HG03354 (cell line): ENCODE measurements around the gene CT47B1.
"Not testable (repeated sequence)": the region's sequence is repeated elsewhere in the genome, so short reads cannot be mapped to it uniquely, and the experiment has no call there.

Experiments
- ATAC-seq: cut with Tn5 transposase; IDR thresholded peaks from one replicate; pipeline ENCODE4 v1.9.1; 2021; ENCODE audit warnings: mild to moderate bottlenecking; ENCODE audit not compliant: unreplicated experiment, poor library complexity, severe bottlenecking

The CT47B1 gene

DNA sequence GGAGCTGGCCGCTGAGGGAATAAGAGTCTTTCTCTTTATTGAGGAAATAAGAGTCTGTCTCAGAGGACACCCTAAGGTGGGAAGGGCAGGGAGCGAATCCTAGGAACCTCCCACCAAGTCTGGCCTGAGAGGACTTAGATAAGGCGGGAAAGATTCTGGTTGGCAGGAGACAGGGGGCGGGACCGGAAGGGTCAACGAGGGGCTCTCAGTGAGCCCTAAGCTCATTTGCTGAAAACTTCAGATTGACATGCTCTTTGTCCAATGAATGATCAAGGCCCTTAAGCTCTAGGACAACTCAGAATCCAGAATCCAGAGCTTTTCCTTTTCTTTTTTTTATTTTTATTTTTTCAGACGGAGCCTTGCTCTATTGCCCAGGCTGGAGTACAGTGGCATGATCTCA lies at the start of gene CT47B1:
TSS of gene CT47B1 (minus strand) at position 101 of the 400 bp plus-strand sequence. CDS start 196 bp downstream, outside the sequence.
- not testable (repeated sequence) for ATAC-seq

DNA sequence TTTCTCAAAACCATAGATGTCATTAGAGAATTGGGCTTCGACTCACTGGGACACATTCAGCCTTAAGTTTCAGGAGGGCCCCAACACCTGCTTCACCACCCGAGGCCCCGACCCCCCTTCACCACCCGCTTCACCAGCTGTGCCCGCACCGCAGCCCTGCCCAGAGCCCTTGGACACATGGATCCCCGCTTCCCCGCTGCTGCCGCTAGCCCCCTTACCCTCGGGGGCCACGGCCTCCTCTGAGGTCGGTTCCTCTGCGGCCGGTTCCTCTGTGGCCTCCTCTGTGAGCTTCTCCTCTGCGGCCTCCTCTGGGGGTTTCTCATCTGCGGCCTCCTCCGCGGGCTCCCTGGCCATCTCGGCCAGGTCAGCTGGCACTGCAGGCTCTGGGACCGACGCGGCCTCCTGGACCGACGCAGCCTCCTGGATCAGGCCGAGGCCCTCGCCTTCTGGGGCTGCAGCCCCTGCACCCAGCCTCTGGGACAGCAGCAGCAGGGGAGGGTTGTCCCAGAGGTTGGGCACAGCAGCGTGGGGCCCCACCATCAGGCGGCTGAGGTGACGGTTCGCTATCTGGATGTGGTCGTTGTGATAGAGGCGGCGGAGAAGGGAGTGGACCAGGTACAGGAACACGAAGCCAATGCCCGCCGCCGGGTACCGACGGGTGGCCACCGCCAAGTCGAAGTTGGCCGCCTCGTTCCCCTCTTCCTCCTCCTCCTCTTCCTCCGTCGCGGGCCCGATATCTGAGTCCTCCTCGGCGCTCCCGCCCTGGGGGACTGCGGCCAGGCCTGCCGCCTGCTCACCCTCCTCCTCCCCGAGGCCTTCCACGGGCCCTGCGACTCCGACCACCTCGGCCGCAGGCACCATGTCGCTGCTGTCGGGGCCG lies 748 bp downstream of the CT47B1 start:
- no peak for ATAC-seq

DNA sequence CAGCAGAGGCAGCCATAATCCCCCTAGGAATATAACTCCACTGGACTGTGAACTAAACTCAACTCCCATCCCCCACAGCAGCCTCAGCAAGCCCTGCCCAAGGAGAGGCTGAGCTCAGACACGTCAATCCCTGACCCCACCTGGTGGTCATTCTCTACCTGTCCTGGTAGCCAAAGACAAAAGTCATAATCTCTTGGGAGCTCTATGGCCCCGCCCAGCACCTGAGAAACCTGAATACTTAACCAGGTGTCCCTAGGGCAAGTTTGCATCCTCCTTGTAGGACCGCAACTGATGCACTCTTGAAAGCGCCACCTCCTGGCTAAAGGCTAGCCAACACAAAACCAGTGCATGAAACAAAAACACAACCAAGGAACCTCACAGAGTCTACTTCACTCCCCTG lies 18.4 kb downstream of the CT47B1 start:
- no peak for ATAC-seq

DNA sequence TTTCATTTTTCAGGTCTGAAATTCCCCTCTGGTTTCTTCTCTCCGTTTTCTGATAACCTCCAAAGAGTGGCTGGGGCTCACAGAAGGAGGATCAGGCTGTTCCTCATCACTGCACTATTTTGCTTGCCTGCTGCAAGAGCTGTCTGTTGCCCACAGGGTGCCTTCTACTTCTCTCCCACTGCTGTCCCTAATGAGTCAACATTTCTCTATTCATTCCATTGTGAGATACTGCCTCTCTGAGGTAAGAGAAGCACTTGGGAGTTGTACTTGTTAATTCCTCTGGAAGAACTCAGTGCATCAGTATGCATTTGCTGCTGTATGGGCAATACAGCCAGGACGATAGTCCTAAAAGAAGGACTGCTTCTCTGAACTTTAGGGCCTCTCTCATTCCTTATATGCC lies 34.8 kb downstream of the CT47B1 start:
- no peak for ATAC-seq

DNA sequence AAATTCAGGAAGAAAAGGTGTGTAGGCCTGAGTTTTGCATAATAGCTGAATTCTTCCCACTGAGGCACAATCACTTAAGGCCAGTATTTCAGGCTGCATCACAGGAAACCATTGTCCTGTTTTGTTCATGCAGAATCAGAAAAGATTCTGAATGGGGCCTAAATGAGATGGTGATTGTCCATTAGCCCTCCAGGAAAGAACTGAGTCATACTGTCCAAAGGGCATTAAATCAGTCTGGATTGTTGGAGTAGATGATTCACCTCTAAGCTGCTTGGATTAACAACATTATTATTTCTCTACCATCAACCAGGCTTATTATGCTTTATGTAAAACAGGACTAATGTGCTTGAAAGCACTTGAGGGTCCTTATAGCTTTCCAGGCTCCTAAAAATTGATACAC lies 36.2 kb downstream of the CT47B1 start:
- ATAC-seq: no peak

DNA sequence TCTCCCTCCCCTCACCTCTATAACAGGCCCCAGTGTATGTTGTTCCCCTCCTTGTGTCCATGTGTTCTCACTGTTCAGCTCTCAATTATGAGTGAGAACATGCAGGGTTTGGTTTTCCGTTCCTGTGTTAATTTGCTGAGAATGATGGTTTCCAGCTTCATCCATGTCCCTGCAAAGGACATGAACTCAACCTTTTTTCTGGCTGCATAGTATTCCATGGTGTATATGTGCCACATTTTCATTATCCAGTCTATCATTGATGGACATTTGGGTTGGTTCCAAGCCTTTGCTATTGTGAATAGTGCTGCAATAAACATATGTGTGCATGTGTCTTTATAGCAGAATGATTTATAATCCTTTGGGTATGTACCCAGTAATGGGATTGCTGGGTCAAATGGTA lies 48.5 kb downstream of the CT47B1 start:
- not testable (repeated sequence) for ATAC-seq

DNA sequence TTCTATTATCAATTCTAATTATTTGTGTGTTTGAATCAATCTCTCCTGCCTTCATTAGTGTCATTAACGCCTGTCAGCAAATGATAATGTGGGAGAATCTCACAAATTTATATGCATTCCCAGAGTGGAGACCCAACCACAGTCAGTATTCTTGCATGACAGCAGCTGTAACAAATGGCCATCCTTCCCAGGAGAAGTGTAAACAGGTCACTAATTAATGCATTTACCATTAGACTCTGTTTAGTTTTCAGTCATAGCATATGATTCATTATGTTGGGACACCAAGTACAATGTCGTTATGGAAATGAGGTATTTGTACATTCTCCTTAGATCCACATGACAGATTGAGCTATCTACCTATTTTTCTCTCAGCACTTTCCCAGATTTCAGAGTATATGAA lies 50.5 kb downstream of the CT47B1 start:
- ATAC-seq: no peak

DNA sequence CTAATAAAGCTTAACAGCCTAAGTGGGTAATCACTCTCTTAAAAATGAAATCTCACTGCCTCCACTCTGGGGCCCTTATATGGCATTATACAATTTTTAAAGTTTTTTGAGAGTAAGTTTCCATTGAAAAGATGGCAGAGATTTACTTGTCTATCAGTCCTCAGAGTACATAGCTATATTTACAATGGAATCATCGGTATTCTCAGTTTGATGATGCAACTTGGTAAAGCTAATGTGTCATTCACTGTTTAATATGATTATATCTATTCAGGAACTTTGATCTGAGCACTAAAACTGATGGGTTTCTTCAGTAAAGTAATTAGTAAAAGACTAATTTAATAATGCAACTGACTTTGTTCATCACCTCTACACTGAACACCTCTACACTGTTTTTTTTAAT lies 51.6 kb downstream of the CT47B1 start:
- no peak for ATAC-seq

DNA sequence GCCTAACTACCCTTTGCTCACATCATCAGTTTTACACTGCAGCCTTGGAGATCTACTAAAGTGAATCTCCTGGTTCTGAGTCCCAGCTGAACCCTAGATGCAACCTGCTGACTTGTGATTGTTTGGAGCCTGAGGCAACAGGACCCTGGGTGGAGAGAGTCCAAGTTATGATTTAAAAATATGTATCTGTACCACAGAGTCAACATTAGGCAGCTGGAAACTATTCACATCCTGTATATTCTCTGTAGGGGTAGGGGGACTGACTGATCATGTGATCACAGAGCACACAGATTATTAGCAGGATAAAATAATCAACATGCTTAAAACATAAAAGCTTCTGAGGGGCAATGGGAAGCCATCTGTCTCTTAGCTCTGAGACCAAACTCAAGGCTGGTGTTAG lies 52.1 kb downstream of the CT47B1 start:
- ATAC-seq: no peak
